Activated CD4-positive, alpha-beta T cell treated with anti-CD3 and anti-CD28 coated beads for 36 hours (primary cell): ENCODE results near the gene UCKL1. TPM values are rescaled to one million over a fixed set of nuclear protein-coding genes. Genes with fewer than 3 reads are reported as not detected.
A peak's percentile ranks its signal among the peaks of the same experiment; 100 is the strongest.
"Not testable (repeated sequence)": the region's sequence is repeated elsewhere in the genome, so short reads cannot be mapped to it uniquely, and the experiment has no call there.

Experiments
- ATAC-seq: fragments of 200-7000 bp; cut with Tn5 transposase; one replicate; pipeline ENCODE4 v1.10.0; 2021; ENCODE audit warnings: mild to moderate bottlenecking, moderate library complexity
- CTCF ChIA-PET: fragments of 350-600 bp; sonication (Branson Sonifier 250); formaldehyde crosslinking; loops from one replicate; lab custom pipeline; 2021; ENCODE audit warnings: antibody characterized with exemption; lab: Charles Lee
- POLR2A ChIA-PET: fragments of 350-600 bp; sonication (Branson Sonifier 250); formaldehyde crosslinking; loops from one replicate; lab custom pipeline; 2021; ENCODE audit warnings: antibody characterized with exemption, inconsistent platforms; lab: Charles Lee
- DNase-seq: peaks from one replicate; pipeline ENCODE4 v3.0.0-alpha.2; 2020
- H3K27ac Mint-ChIP-seq: one replicate; pipeline ENCODE4 v1.8.0; 2021; ENCODE audit warnings: mixed read lengths
- H3K27me3 Mint-ChIP-seq: one replicate; pipeline ENCODE4 v1.8.0; 2021; ENCODE audit warnings: mixed read lengths
- H3K36me3 Mint-ChIP-seq: one replicate; pipeline ENCODE4 v1.8.0; 2021; ENCODE audit warnings: low read depth, mixed read lengths
- H3K4me1 Mint-ChIP-seq: one replicate; pipeline ENCODE4 v1.8.0; 2021; ENCODE audit warnings: mixed read lengths
- H3K4me3 Mint-ChIP-seq: one replicate; pipeline ENCODE4 v1.8.0; 2021; ENCODE audit warnings: mild to moderate bottlenecking, moderate library complexity, mixed read lengths
- H3K9me3 Mint-ChIP-seq: one replicate; pipeline ENCODE4 v1.8.0; 2021; ENCODE audit warnings: low read depth, mixed read lengths
- intact Hi-C, 2 experiments: fragments of 100-400 bp; cut with DNase I in 1 of 2; cut with micrococcal nuclease in 1 of 2; formaldehyde crosslinking; loops; one replicate each; pipeline versions ENCODE4 v1.14.2 to v1.15.1; 2022 to 2024; cut with DNase I, micrococcal nuclease
- total RNA-seq, 2 experiments: library from RNA; stranded (reverse); gene quantifications; one replicate each; pipeline ENCODE4 v1.2.3, GENCODE V29; 2021

Gene UCKL1
- total RNA-seq, 2 experiments from 2014 or later = 28.3 to 32.2 TPM

- no peak for ATAC-seq
- POLR2A ChIA-PET = interaction anchor here (0.6 kb wide), 1 partner anchor 40 kb away, joined by 9 read pairs; no protein-coding TSS in a partner anchor
- no peaks in the 10 kb centered on the region for H3K27me3 Mint-ChIP-seq
- no peaks in the 10 kb centered on the region for H3K9me3 Mint-ChIP-seq
- no peak for DNase-seq
- H3K36me3 Mint-ChIP-seq = peaks cover 37% of the 10 kb centered on the region
- peak overlapping the region; percentile 78 for H3K4me3 Mint-ChIP-seq
- H3K27ac Mint-ChIP-seq = peak overlapping the region; percentile 86
- H3K4me1 Mint-ChIP-seq = peaks cover 62% of the 10 kb centered on the region
- intact Hi-C loops = loop anchor here (2.0 to 10.0 kb wide), 3 partner anchors 244 to 764 kb away; partner anchors contain the start of genes LIME1 (in 1 of the 2), SLC2A4RG (in 1 of the 2) and YTHDF1 (in 1 of the 2)
- CTCF ChIA-PET = interaction anchor here (0.5 to 2.5 kb wide), 9 partner anchors 12 to 142 kb away, joined by 3 to 32 read pairs (median 4); partner anchors contain the start of genes DNAJC5 and UCKL1
These were observed 23.0 kb upstream of the UCKL1 start for GRCh38 chr20:63979229-63979556.

- POLR2A ChIA-PET = interaction anchor here (0.6 kb wide), 1 partner anchor 41 kb away, joined by 9 read pairs; no protein-coding TSS in a partner anchor
- no peaks in the 10 kb centered on the region for H3K27me3 Mint-ChIP-seq
- intact Hi-C loops = loop anchor here (2.0 to 10.0 kb wide), 3 partner anchors 244 to 764 kb away; partner anchors contain the start of genes LIME1 (in 1 of the 2), SLC2A4RG (in 1 of the 2) and YTHDF1 (in 1 of the 2)
- no peaks in the 10 kb centered on the region for H3K9me3 Mint-ChIP-seq
- ATAC-seq (peak; percentile 11), DNase-seq (peak; percentile 85)
- H3K4me3 Mint-ChIP-seq = peak overlapping the region; percentile 78
- peak overlapping the region; percentile 86 for H3K27ac Mint-ChIP-seq
- H3K36me3 Mint-ChIP-seq = peaks cover 39% of the 10 kb centered on the region
- CTCF ChIA-PET = interaction anchor here (0.5 to 2.5 kb wide), 8 partner anchors 12 to 100 kb away, joined by 3 to 32 read pairs (median 4); partner anchors contain the start of genes DNAJC5 and UCKL1
- H3K4me1 Mint-ChIP-seq = peaks cover 65% of the 10 kb centered on the region
These were observed 22.4 kb upstream of the UCKL1 start for GRCh38 chr20:63978319-63979228.

- Mint-ChIP-seq H3K4me1 (peaks cover 61% of the 10 kb centered on the region), H3K9me3 (no peaks in the 10 kb centered on the region), H3K4me3 (peak overlapping the region; percentile 78), H3K27ac (peak overlapping the region; percentile 86), H3K27me3 (no peaks in the 10 kb centered on the region), H3K36me3 (peaks cover 35% of the 10 kb centered on the region)
- POLR2A ChIA-PET = no interaction called here
- ATAC-seq (peak; percentile 50), DNase-seq (peak; percentile 83)
- intact Hi-C loops = loop anchor here (2.0 to 10.0 kb wide), 3 partner anchors 243 to 763 kb away; partner anchors contain the start of genes LIME1 (in 1 of the 2), SLC2A4RG (in 1 of the 2) and YTHDF1 (in 1 of the 2)
- CTCF ChIA-PET = interaction anchor here (0.8 to 1.5 kb wide), 3 partner anchors 62 to 212 kb away, joined by 3 to 5 read pairs (median 3); no protein-coding TSS in a partner anchor
These were observed 21.6 kb upstream of the UCKL1 start for GRCh38 chr20:63977739-63978276.

GRCh38 chr20:63976980-63977738 lies 20.9 kb upstream of the UCKL1 start:
- ChIA-PET CTCF (interaction anchor here (0.8 to 1.5 kb wide), 3 partner anchors 62 to 212 kb away, joined by 3 to 5 read pairs (median 3); no protein-coding TSS in a partner anchor), POLR2A (no interaction called here)
- ATAC-seq = peak; percentile 0
- Mint-ChIP-seq H3K4me3 (peak overlapping the region; percentile 78), H3K9me3 (no peaks in the 10 kb centered on the region), H3K4me1 (peaks cover 56% of the 10 kb centered on the region), H3K36me3 (peaks cover 29% of the 10 kb centered on the region), H3K27me3 (no peaks in the 10 kb centered on the region), H3K27ac (peak overlapping the region; percentile 86)
- DNase-seq = no peak
- intact Hi-C loops = loop anchor here (10.0 kb wide), 2 partner anchors 242 to 762 kb away; partner anchors contain the start of genes LIME1 (in 1 of the 2), SLC2A4RG (in 1 of the 2) and YTHDF1 (in 1 of the 2)

GRCh38 chr20:63976511-63976910 lies 20.3 kb upstream of the UCKL1 start:
- ATAC-seq, POLR2A ChIA-PET, H3K9me3 Mint-ChIP-seq, H3K27me3 Mint-ChIP-seq: not testable (repeated sequence)
- peaks cover 26% of the 10 kb centered on the region for H3K36me3 Mint-ChIP-seq
- DNase-seq = peak; percentile 48
- peak overlapping the region; percentile 16 for H3K4me3 Mint-ChIP-seq
- peaks cover 52% of the 10 kb centered on the region for H3K4me1 Mint-ChIP-seq
- intact Hi-C loops = loop anchor here (10.0 kb wide), 2 partner anchors 242 to 762 kb away; partner anchors contain the start of genes LIME1 (in 1 of the 2), SLC2A4RG (in 1 of the 2) and YTHDF1 (in 1 of the 2)
- H3K27ac Mint-ChIP-seq = peak overlapping the region; percentile 35
- CTCF ChIA-PET = interaction anchor here (1.5 kb wide), 1 partner anchor 70 kb away, joined by 3 read pairs; no protein-coding TSS in a partner anchor

GRCh38 chr20:63974402-63975200 lies 18.4 kb upstream of the UCKL1 start:
- CTCF ChIA-PET = interaction anchor here (0.5 to 2.2 kb wide), 17 partner anchors 13 to 438 kb away, joined by 3 to 10 read pairs (median 4); partner anchors contain the start of genes PTK6, TPD52L2 and UCKL1
- Mint-ChIP-seq H3K36me3 (peaks cover 24% of the 10 kb centered on the region), H3K4me1 (peaks cover 40% of the 10 kb centered on the region), H3K9me3 (no peaks in the 10 kb centered on the region), H3K4me3 (no peak overlapping the region), H3K27me3 (no peaks in the 10 kb centered on the region), H3K27ac (no peak overlapping the region)
- intact Hi-C loops = loop anchor here (1.0 to 10.0 kb wide), 9 partner anchors 65 to 760 kb away; partner anchors contain the start of genes DNAJC5 (in 1 of the 2), LIME1 (in 1 of the 2), SLC2A4RG (in 1 of the 2) and YTHDF1 (in 1 of the 2)
- ATAC-seq = no peak
- POLR2A ChIA-PET = interaction anchor here (1.1 kb wide), 1 partner anchor 73 kb away, joined by 3 read pairs; no protein-coding TSS in a partner anchor
- DNase-seq = peak; percentile 8

- CTCF ChIA-PET = interaction anchor here (0.6 to 2.2 kb wide), 17 partner anchors 13 to 452 kb away, joined by 3 to 10 read pairs (median 4); partner anchors contain the start of genes PTK6, TPD52L2 and UCKL1
- ATAC-seq (peak; percentile 34), DNase-seq (peak; percentile 89)
- intact Hi-C loops = loop anchor here (1.0 to 10.0 kb wide), 9 partner anchors 65 to 759 kb away; partner anchors contain the start of genes DNAJC5 (in 1 of the 2), LIME1 (in 1 of the 2), SLC2A4RG (in 1 of the 2) and YTHDF1 (in 1 of the 2)
- no peaks in the 10 kb centered on the region for H3K9me3 Mint-ChIP-seq
- H3K36me3 Mint-ChIP-seq = peaks cover 24% of the 10 kb centered on the region
- H3K27ac Mint-ChIP-seq = no peak overlapping the region
- POLR2A ChIA-PET = interaction anchor here (1.1 kb wide), 1 partner anchor 72 kb away, joined by 3 read pairs; no protein-coding TSS in a partner anchor
- no peaks in the 10 kb centered on the region for H3K27me3 Mint-ChIP-seq
- peaks cover 41% of the 10 kb centered on the region for H3K4me1 Mint-ChIP-seq
- H3K4me3 Mint-ChIP-seq = no peak overlapping the region
These were observed 17.6 kb upstream of the UCKL1 start for GRCh38 chr20:63973636-63974401.

GRCh38 chr20:63973160-63973479 lies 16.9 kb upstream of the UCKL1 start:
- Mint-ChIP-seq H3K4me1 (peaks cover 43% of the 10 kb centered on the region), H3K36me3 (peaks cover 24% of the 10 kb centered on the region), H3K9me3 (no peaks in the 10 kb centered on the region), H3K4me3 (no peak overlapping the region), H3K27me3 (no peaks in the 10 kb centered on the region), H3K27ac (no peak overlapping the region)
- POLR2A ChIA-PET = no interaction called here
- CTCF ChIA-PET = interaction anchor here (0.6 to 1.8 kb wide), 8 partner anchors 16 to 436 kb away, joined by 3 to 10 read pairs (median 6); partner anchors contain the start of genes PTK6, TPD52L2 and UCKL1
- DNase-seq (peak; percentile 6), ATAC-seq (no peak)
- intact Hi-C loops = loop anchor here (5.0 to 10.0 kb wide), 4 partner anchors 76 to 758 kb away; partner anchors contain the start of genes DNAJC5 (in 1 of the 2), LIME1 (in 1 of the 2), SLC2A4RG (in 1 of the 2) and YTHDF1 (in 1 of the 2)
